Suprapubic skin (tissue), 4 donors: Measurements from ENCODE around the gene TOMM40L. TPM values are rescaled to one million over a fixed set of nuclear protein-coding genes. Genes with fewer than 3 reads are reported as not detected.
A peak's percentile ranks its signal among the peaks of the same experiment; 100 is the strongest.

Experiments
- DNase-seq, 2 donors: peaks; one replicate each; pipeline ENCODE4 v3.0.0-alpha.2; 2019; ENCODE audit warnings: low spot score in 2 of 2
- H3K27ac ChIP-seq: fragments of 200-600 bp; sonication (generic); one replicate; pipeline ENCODE4 v1.5.1; 2019
- H3K27me3 ChIP-seq: fragments of 200-600 bp; sonication (generic); one replicate; pipeline ENCODE4 v1.5.1; 2019
- H3K36me3 ChIP-seq: fragments of 200-600 bp; sonication (generic); one replicate; pipeline ENCODE4 v1.5.1; 2019
- H3K4me1 ChIP-seq: fragments of 200-600 bp; sonication (generic); one replicate; pipeline ENCODE4 v1.5.1; 2019
- H3K4me3 ChIP-seq: fragments of 200-600 bp; sonication (generic); one replicate; pipeline ENCODE4 v1.5.1; 2019; ENCODE audit warnings: mild to moderate bottlenecking
- H3K9me3 ChIP-seq: fragments of 200-600 bp; sonication (generic); one replicate; pipeline ENCODE4 v1.5.1; 2019
- EP300 ChIP-seq: sonication (generic); formaldehyde crosslinking; IDR thresholded peaks from one replicate; pipeline ENCODE4 v1.6.1; 2017; ENCODE audit warnings: antibody characterized with exemption
- POLR2A ChIP-seq, 2 donors: fragments of 450-650 bp; IDR thresholded peaks; one replicate each; pipeline ENCODE4 v1.6.1; 2017; ENCODE audit warnings: antibody characterized with exemption in 2 of 2, mild to moderate bottlenecking in 2 of 2, moderate library complexity in 2 of 2
- POLR2AphosphoS5 ChIP-seq, 3 donors: sonication (generic); formaldehyde crosslinking; IDR thresholded peaks; one replicate each; pipeline ENCODE4 v1.6.1; 2017; ENCODE audit warnings: antibody characterized with exemption in 3 of 3
- WGBS: methylation state at CpG from one replicate; pipeline ENCODE4 v1.1.5; 2018; 5-methylcytosine and 5-hydroxymethylcytosine counted together
- total RNA-seq, 4 donors: library from RNA; depleted of rRNA; stranded (reverse); fragments of >200 nt; gene quantifications; one replicate each; pipeline ENCODE4 v1.1.0, GENCODE V29; 2016
- TF ChIP-seq, protein P1 (sequence below), 2 donors: fragments of 200-600 bp in 1 of 2; fragments of 450-650 bp in 1 of 2; sonication (generic) in 1 of 2; IDR thresholded peaks; one replicate each; pipeline ENCODE4 v1.5.1; 2016 to 2019; ENCODE audit warnings: antibody characterized with exemption in 2 of 2, mild to moderate bottlenecking in 1 of 2, moderate library complexity in 1 of 2

TOMM40L gene
- total RNA-seq, 4 donors from 2014 or later: 6.7 to 21.0 (median 8.7) TPM

- DNase-seq: no peak
Measured at GRCh38 chr1:161188381-161188780, 37.5 kb upstream of the TOMM40L start.

DNA sequence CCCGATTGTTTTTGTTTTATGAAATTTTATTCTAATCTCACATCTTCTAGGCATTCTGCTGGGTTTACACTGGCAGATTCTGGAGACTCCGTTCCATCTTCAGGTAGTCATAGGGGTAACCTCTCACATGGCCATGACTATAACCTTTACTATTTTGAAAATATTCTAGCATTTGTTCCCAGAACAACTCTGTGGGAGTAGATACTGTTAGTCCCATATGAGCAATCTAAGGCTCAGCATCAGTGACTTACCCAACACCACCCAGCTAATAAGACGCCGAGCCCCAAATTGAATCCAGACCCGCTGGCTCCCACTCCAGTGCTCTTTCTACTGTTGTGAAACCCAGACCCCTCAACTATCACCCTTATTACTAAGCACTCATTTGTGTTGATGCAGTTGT lies 36.8 kb upstream of the TOMM40L start:
- DNase-seq: no peak
- Histone ChIP-seq H3K27me3 (no peaks in the 10 kb centered on the region), H3K36me3 (no peaks in the 10 kb centered on the region), H3K4me3 (no peak overlapping the region), H3K9me3 (no peaks in the 10 kb centered on the region), H3K27ac (no peak overlapping the region), H3K4me1 (peaks cover 55% of the 10 kb centered on the region)
- TF ChIP-seq EP300 (no peak), POLR2AphosphoS5 (IDR thresholded peaks at IDR 0.05) (no peak), POLR2A (IDR thresholded peaks at IDR 0.05) (no peak)
- TF ChIP-seq, protein P1, sequence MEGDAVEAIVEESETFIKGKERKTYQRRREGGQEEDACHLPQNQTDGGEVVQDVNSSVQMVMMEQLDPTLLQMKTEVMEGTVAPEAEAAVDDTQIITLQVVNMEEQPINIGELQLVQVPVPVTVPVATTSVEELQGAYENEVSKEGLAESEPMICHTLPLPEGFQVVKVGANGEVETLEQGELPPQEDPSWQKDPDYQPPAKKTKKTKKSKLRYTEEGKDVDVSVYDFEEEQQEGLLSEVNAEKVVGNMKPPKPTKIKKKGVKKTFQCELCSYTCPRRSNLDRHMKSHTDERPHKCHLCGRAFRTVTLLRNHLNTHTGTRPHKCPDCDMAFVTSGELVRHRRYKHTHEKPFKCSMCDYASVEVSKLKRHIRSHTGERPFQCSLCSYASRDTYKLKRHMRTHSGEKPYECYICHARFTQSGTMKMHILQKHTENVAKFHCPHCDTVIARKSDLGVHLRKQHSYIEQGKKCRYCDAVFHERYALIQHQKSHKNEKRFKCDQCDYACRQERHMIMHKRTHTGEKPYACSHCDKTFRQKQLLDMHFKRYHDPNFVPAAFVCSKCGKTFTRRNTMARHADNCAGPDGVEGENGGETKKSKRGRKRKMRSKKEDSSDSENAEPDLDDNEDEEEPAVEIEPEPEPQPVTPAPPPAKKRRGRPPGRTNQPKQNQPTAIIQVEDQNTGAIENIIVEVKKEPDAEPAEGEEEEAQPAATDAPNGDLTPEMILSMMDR (IDR thresholded peaks at IDR 0.05): no peak
- 80% methylated on average over 5 of the region's 5 CpGs for WGBS

More at GRCh38 chr1:161188381-161188780, 37.5 kb upstream of the TOMM40L start:
- Histone ChIP-seq H3K4me1 (peaks cover 55% of the 10 kb centered on the region), H3K9me3 (no peaks in the 10 kb centered on the region), H3K27me3 (no peaks in the 10 kb centered on the region), H3K27ac (no peak overlapping the region), H3K36me3 (no peaks in the 10 kb centered on the region), H3K4me3 (no peak overlapping the region)
- WGBS: 58% methylated on average over 6 of the region's 6 CpGs
- TF ChIP-seq, protein P1 (IDR thresholded peaks at IDR 0.05): no peak
- TF ChIP-seq POLR2A (IDR thresholded peaks at IDR 0.05) (no peak), EP300 (no peak), POLR2AphosphoS5 (IDR thresholded peaks at IDR 0.05) (no peak)

GRCh38 chr1:161190962-161191521 lies 34.8 kb upstream of the TOMM40L start:
- 70% methylated on average over 4 of the region's 22 CpGs for WGBS
- Histone ChIP-seq H3K9me3 (no peaks in the 10 kb centered on the region), H3K4me3 (no peak overlapping the region), H3K27ac (no peak overlapping the region), H3K36me3 (no peaks in the 10 kb centered on the region), H3K4me1 (peaks cover 49% of the 10 kb centered on the region), H3K27me3 (no peaks in the 10 kb centered on the region)
- DNase-seq: no peak
- TF ChIP-seq, protein P1 (IDR thresholded peaks at IDR 0.05): no peak
- TF ChIP-seq POLR2A (IDR thresholded peaks at IDR 0.05) (no peak), POLR2AphosphoS5 (IDR thresholded peaks at IDR 0.05) (no peak), EP300 (no peak)

- H3K9me3 ChIP-seq: no peaks in the 10 kb centered on the region
- H3K4me1 ChIP-seq: peaks cover 51% of the 10 kb centered on the region
- WGBS: 74% methylated on average over 7 of the region's 8 CpGs
- DNase-seq: no peak
- H3K4me3 ChIP-seq: no peak overlapping the region
- TF ChIP-seq, protein P1 (IDR thresholded peaks at IDR 0.05): no peak
- no peak for TF ChIP-seq EP300
- TF ChIP-seq POLR2A (IDR thresholded peaks at IDR 0.05): no peak
- TF ChIP-seq POLR2AphosphoS5 (IDR thresholded peaks at IDR 0.05): no peak
- H3K36me3 ChIP-seq: no peaks in the 10 kb centered on the region
- no peak overlapping the region for H3K27ac ChIP-seq
- H3K27me3 ChIP-seq: no peaks in the 10 kb centered on the region
Measured at GRCh38 chr1:161191971-161192370, 33.9 kb upstream of the TOMM40L start.

GRCh38 chr1:161192476-161193465 lies 33.1 kb upstream of the TOMM40L start:
- no peaks in the 10 kb centered on the region for H3K27me3 ChIP-seq
- WGBS: 59% methylated on average over 15 of the region's 15 CpGs
- TF ChIP-seq EP300 (no peak), POLR2A (IDR thresholded peaks at IDR 0.05) (no peak), POLR2AphosphoS5 (IDR thresholded peaks at IDR 0.05) (no peak)
- TF ChIP-seq, protein P1 (IDR thresholded peaks at IDR 0.05): peak; percentile 79 to 91
- no peak overlapping the region for H3K27ac ChIP-seq
- DNase-seq: no peak
- no peak overlapping the region for H3K4me3 ChIP-seq
- H3K4me1 ChIP-seq: peaks cover 53% of the 10 kb centered on the region
- H3K36me3 ChIP-seq: no peaks in the 10 kb centered on the region
- H3K9me3 ChIP-seq: no peaks in the 10 kb centered on the region
